OCI-LY7 (cell line): ENCODE measurements around the gene CGB8.
"Not testable (repeated sequence)": the region's sequence is repeated elsewhere in the genome, so short reads cannot be mapped to it uniquely, and the experiment has no call there.

Experiments used
- EZH2phosphoT487 ChIP-seq: fragments of 200-600 bp; sonication (generic); IDR thresholded peaks from 2 replicates; pipeline ENCODE4 v1.6.1; 2018; ENCODE audit warnings: low read depth, borderline replicate concordance, mild to moderate bottlenecking, mixed run types, antibody characterized with exemption, low read length, moderate library complexity, mixed read lengths
- TF ChIP-seq, protein P1 (sequence below): fragments of 200-600 bp; sonication (generic); conservative IDR thresholded peaks from 2 replicates; pipeline ENCODE4 v1.5.1; 2014; ENCODE audit warnings: mild to moderate bottlenecking, antibody characterized with exemption, low read length, moderate library complexity, mixed read lengths

DNA sequence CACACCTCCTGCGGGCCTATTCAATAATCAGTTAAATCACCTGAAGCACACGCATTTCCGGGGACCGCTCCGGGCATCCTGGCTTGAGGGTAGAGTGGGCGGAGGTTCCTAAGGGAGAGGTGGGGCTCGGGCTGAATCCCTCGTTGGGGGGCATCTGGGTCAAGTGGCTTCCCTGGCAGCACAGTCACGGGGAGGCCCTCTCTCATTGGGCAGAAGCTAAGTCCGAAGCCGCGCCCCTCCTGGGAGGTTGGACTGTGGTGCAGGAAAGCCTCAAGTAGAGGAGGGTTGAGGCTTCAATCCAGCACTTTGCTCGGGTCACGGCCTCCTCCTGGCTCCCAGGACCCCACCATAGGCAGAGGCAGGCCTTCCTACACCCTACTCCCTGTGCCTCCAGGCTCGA lies 5.4 kb downstream of the CGB8 start, which contains the start of gene CGB5:
- TF ChIP-seq, protein P1, sequence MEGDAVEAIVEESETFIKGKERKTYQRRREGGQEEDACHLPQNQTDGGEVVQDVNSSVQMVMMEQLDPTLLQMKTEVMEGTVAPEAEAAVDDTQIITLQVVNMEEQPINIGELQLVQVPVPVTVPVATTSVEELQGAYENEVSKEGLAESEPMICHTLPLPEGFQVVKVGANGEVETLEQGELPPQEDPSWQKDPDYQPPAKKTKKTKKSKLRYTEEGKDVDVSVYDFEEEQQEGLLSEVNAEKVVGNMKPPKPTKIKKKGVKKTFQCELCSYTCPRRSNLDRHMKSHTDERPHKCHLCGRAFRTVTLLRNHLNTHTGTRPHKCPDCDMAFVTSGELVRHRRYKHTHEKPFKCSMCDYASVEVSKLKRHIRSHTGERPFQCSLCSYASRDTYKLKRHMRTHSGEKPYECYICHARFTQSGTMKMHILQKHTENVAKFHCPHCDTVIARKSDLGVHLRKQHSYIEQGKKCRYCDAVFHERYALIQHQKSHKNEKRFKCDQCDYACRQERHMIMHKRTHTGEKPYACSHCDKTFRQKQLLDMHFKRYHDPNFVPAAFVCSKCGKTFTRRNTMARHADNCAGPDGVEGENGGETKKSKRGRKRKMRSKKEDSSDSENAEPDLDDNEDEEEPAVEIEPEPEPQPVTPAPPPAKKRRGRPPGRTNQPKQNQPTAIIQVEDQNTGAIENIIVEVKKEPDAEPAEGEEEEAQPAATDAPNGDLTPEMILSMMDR, result not testable (repeated sequence)
- not testable (repeated sequence) for TF ChIP-seq EZH2phosphoT487
